H1 (cell line): ENCODE measurements around the gene NRXN3. TPM values are rescaled to one million over a fixed set of nuclear protein-coding genes. Genes with fewer than 3 reads are reported as not detected.

ENCODE experiments used
- CTCF ChIA-PET: fragments of 300-600 bp; sonication (Branson Sonifier 250); formaldehyde crosslinking; loops from one replicate; lab custom pipeline; 2021; ENCODE audit not compliant: partially characterized antibody; lab: Charles Lee
- POLR2A ChIA-PET: fragments of 300-600 bp; sonication (Branson Sonifier 250); formaldehyde crosslinking; loops from one replicate; lab custom pipeline; 2021; ENCODE audit warnings: inconsistent platforms; ENCODE audit not compliant: partially characterized antibody; lab: Charles Lee
- DNase-seq, 2 experiments: peaks; one replicate each; pipeline versions ENCODE4 v3.0.0 to v3.0.0-alpha.2; 2010 to 2022; ENCODE audit warnings: low spot score in 2 of 2, low read depth in 1 of 2, mixed read lengths in 1 of 2
- FAIRE-seq: peaks from 2 replicates; lab custom pipeline; 2011; peaks lifted over from hg19 to GRCh38; lab: Jason Lieb, UNC
- H2AFZ ChIP-seq: 2 replicates; pipeline ENCODE4 v1.8.1; 2012; ENCODE audit warnings: low read length, inconsistent platforms
- H2AK5ac ChIP-seq: 2 replicates; pipeline ENCODE4 v1.6.1; 2013; ENCODE audit warnings: low read depth, low read length
- H2BK120ac ChIP-seq: replicated peaks from 2 replicates; pipeline ENCODE3; 2013; ENCODE audit warnings: low read depth, low read length, inconsistent platforms
- H2BK12ac ChIP-seq: 2 replicates; pipeline ENCODE4 v1.6.1; 2013; ENCODE audit warnings: low read depth, low read length
- H2BK15ac ChIP-seq: 2 replicates; pipeline ENCODE4 v1.6.1; 2013; ENCODE audit warnings: low read length
- H2BK20ac ChIP-seq: 2 replicates; pipeline ENCODE4 v1.6.1; 2013; ENCODE audit warnings: low read length
- H2BK5ac ChIP-seq: 2 replicates; pipeline ENCODE4 v1.6.1; 2013; ENCODE audit warnings: low read depth, low read length
- H3K14ac ChIP-seq: 2 replicates; pipeline ENCODE4 v1.6.1; 2013; ENCODE audit warnings: inconsistent platforms; ENCODE audit not compliant: insufficient read length
- H3K18ac ChIP-seq: 2 replicates; pipeline ENCODE4 v1.6.1; 2013; ENCODE audit warnings: low read length; ENCODE audit errors: extremely low read depth
- H3K23ac ChIP-seq: 2 replicates; pipeline ENCODE4 v1.6.1; 2013; ENCODE audit warnings: inconsistent platforms; ENCODE audit not compliant: insufficient read length
- H3K23me2 ChIP-seq: 2 replicates; pipeline ENCODE4 v1.6.1; 2013; ENCODE audit warnings: low read depth, low read length
- H3K27ac ChIP-seq: 2 replicates; pipeline ENCODE4 v1.6.1; 2011; ENCODE audit warnings: low read depth, low read length, inconsistent platforms
- H3K27me3 ChIP-seq, 4 experiments: replicated peaks in 1 of 4; 1 replicate in 1 of 4; 2 replicates in 3 of 4; pipeline versions ENCODE4 v1.6.1 to v1.8.1; 2011 to 2013; ENCODE audit warnings: low read length in 3 of 4, mild to moderate bottlenecking in 3 of 4, inconsistent platforms in 2 of 4, mixed read lengths in 2 of 4, moderate library complexity in 1 of 4; ENCODE audit not compliant: control insufficient read depth in 3 of 4, insufficient read depth in 3 of 4; ENCODE audit errors: extremely low read depth in 1 of 4
- H3K36me3 ChIP-seq, 4 experiments: 2 replicates each; pipeline versions ENCODE4 v1.6.1 to v1.8.1; 2011 to 2013; ENCODE audit warnings: mild to moderate bottlenecking in 4 of 4, low read length in 3 of 4, moderate library complexity in 2 of 4, control low read depth in 1 of 4, inconsistent platforms in 1 of 4; ENCODE audit not compliant: insufficient read depth in 4 of 4, control insufficient read depth in 2 of 4
- H3K4ac ChIP-seq: replicated peaks from 2 replicates; pipeline ENCODE3; 2013; ENCODE audit warnings: low read length, low read depth, mixed read lengths, inconsistent platforms; ENCODE audit not compliant: insufficient read length
- H3K4me1 ChIP-seq, 4 experiments: replicated peaks in 1 of 4; 1 replicate in 1 of 4; 2 replicates in 3 of 4; pipeline versions ENCODE4 v1.6.1 to v1.8.1; 2011 to 2013; ENCODE audit warnings: low read length in 3 of 4, inconsistent platforms in 2 of 4, mixed read lengths in 1 of 4; ENCODE audit not compliant: insufficient read depth in 4 of 4, control insufficient read depth in 3 of 4
- H3K4me2 ChIP-seq, 2 experiments: 2 replicates each; pipeline versions ENCODE4 v1.6.1 to v1.8.1; 2011 to 2013; ENCODE audit warnings: low read depth in 2 of 2, low read length in 2 of 2, control low read depth in 1 of 2, inconsistent platforms in 1 of 2, mild to moderate bottlenecking in 1 of 2; ENCODE audit not compliant: insufficient read depth in 1 of 2
- H3K4me3 ChIP-seq, 4 experiments: fragments of 200-600, 300-600 bp in 1 of 4; sonication (generic), shearing (Covaris generic), sonication (Bioruptor Twin) in 1 of 4; 2 replicates each; pipeline versions ENCODE4 v1.5.1 to v1.8.1; 2011 to 2016; ENCODE audit warnings: low read length in 4 of 4, low read depth in 3 of 4, control low read depth in 2 of 4, inconsistent platforms in 2 of 4, mild to moderate bottlenecking in 2 of 4, mixed read lengths in 1 of 4, moderate library complexity in 1 of 4; ENCODE audit not compliant: insufficient read depth in 2 of 4; ENCODE audit errors: extremely low read depth in 1 of 4
- H3K56ac ChIP-seq: replicated peaks from 2 replicates; pipeline ENCODE3; 2013; ENCODE audit warnings: low read depth, mild to moderate bottlenecking, mixed read lengths, low read length, inconsistent platforms; ENCODE audit not compliant: insufficient read length
- H3K79me1 ChIP-seq: 2 replicates; pipeline ENCODE4 v1.6.1; 2013; ENCODE audit warnings: low read depth, low read length, control low read depth
- H3K79me2 ChIP-seq, 2 experiments: 2 replicates each; pipeline versions ENCODE4 v1.6.1 to v1.8.1; 2012 to 2013; ENCODE audit warnings: low read length in 2 of 2, mild to moderate bottlenecking in 2 of 2, inconsistent platforms in 1 of 2; ENCODE audit not compliant: insufficient read depth in 2 of 2, control insufficient read depth in 1 of 2
- H3K9ac ChIP-seq, 4 experiments: replicated peaks in 1 of 4; 1 replicate in 1 of 4; 2 replicates in 3 of 4; pipeline versions ENCODE4 v1.6.1 to v1.8.1; 2011 to 2013; ENCODE audit warnings: low read depth in 3 of 4, low read length in 3 of 4, control low read depth in 2 of 4, mild to moderate bottlenecking in 2 of 4, moderate library complexity in 2 of 4, inconsistent platforms in 1 of 4; ENCODE audit errors: extremely low read depth in 1 of 4
- H3K9me3 ChIP-seq, 2 experiments: 2 replicates each; pipeline versions ENCODE4 v1.6.1 to v1.8.1; 2012 to 2013; ENCODE audit warnings: mild to moderate bottlenecking in 2 of 2, moderate library complexity in 2 of 2, control low read depth in 1 of 2, inconsistent platforms in 1 of 2, low read depth in 1 of 2, low read length in 1 of 2, mixed read lengths in 1 of 2; ENCODE audit not compliant: insufficient read depth in 2 of 2
- H4K20me1 ChIP-seq, 2 experiments: replicated peaks in 1 of 2; 2 replicates each; pipeline versions ENCODE3 to v1.8.1; 2011 to 2013; ENCODE audit warnings: inconsistent platforms in 2 of 2, low read length in 2 of 2, mild to moderate bottlenecking in 1 of 2; ENCODE audit not compliant: insufficient read depth in 2 of 2, control insufficient read depth in 1 of 2
- H4K5ac ChIP-seq: 2 replicates; pipeline ENCODE4 v1.6.1; 2013; ENCODE audit warnings: low read length, low read depth, mixed read lengths, inconsistent platforms; ENCODE audit not compliant: insufficient read length
- H4K8ac ChIP-seq: 2 replicates; pipeline ENCODE4 v1.8.0; 2013; ENCODE audit warnings: mild to moderate bottlenecking, moderate library complexity, low read length, inconsistent platforms; ENCODE audit not compliant: insufficient read depth; ENCODE audit errors: extremely low read depth
- H4K91ac ChIP-seq: replicated peaks from 2 replicates; pipeline ENCODE3; 2013; ENCODE audit warnings: low read length, mixed read lengths, inconsistent platforms; ENCODE audit not compliant: insufficient read length
- CBX5 ChIP-seq: fragments of 300-800, 300-1000 bp; sonication (generic); IDR thresholded peaks from 2 replicates; pipeline ENCODE4 v1.7.1; 2016; ENCODE audit warnings: antibody characterized with exemption, low read length, low read depth
- CHD1 ChIP-seq: IDR thresholded peaks from 2 replicates; pipeline ENCODE4 v1.6.1; 2012; ENCODE audit warnings: low read depth, low read length, improper control_type of control experiment
- CHD2 ChIP-seq: IDR thresholded peaks from 2 replicates; pipeline ENCODE4 v1.6.1; 2012; ENCODE audit warnings: low read length, improper control_type of control experiment
- CREB1 ChIP-seq: IDR thresholded peaks from 2 replicates; pipeline ENCODE4 v1.6.1; 2012; ENCODE audit warnings: inconsistent platforms
- HDAC2 ChIP-seq, 2 experiments: fragments of 300-600 bp in 1 of 2; sonication (generic) in 1 of 2; IDR thresholded peaks; 2 replicates each; pipeline ENCODE4 v1.6.1; 2011 to 2012; ENCODE audit warnings: low read depth in 2 of 2, low read length in 2 of 2, mild to moderate bottlenecking in 2 of 2, moderate library complexity in 2 of 2, borderline replicate concordance in 1 of 2, inconsistent platforms in 1 of 2
- HDAC6 ChIP-seq: IDR thresholded peaks from one replicate; pipeline ENCODE4 v1.7.1; 2012; ENCODE audit warnings: low read depth, mild to moderate bottlenecking, inconsistent platforms, low read length, moderate library complexity
- KDM1A ChIP-seq: fragments of 200-600, 300-600 bp; sonication (generic); IDR thresholded peaks from 2 replicates; pipeline ENCODE4 v1.7.1; 2016; ENCODE audit warnings: mild to moderate bottlenecking, low read length, borderline replicate concordance
- MAX ChIP-seq: IDR thresholded peaks from 2 replicates; pipeline ENCODE4 v1.6.1; 2012; ENCODE audit warnings: inconsistent platforms
- NRF1 ChIP-seq: IDR thresholded peaks from 2 replicates; pipeline ENCODE4 v1.6.1; 2011; ENCODE audit warnings: mild to moderate bottlenecking, low read depth, low read length, improper control_type of control experiment
- RXRA ChIP-seq: IDR thresholded peaks from 2 replicates; pipeline ENCODE4 v1.6.1; 2011; ENCODE audit warnings: low read depth, mild to moderate bottlenecking, low read length, moderate library complexity; ENCODE audit not compliant: insufficient read depth
- SIN3A ChIP-seq, 2 experiments: IDR thresholded peaks in 1 of 2; conservative IDR thresholded peaks in 1 of 2; 2 replicates each; pipeline ENCODE4 v1.6.1; 2011 to 2012; ENCODE audit warnings: low read length in 2 of 2, improper control_type of control experiment in 1 of 2, low read depth in 1 of 2, mild to moderate bottlenecking in 1 of 2
- SP1 ChIP-seq: IDR thresholded peaks from 2 replicates; pipeline ENCODE4 v1.6.1; 2011; ENCODE audit warnings: low read depth, low read length
- SP2 ChIP-seq: IDR thresholded peaks from 2 replicates; pipeline ENCODE4 v1.6.1; 2012; ENCODE audit warnings: mild to moderate bottlenecking, low read length, inconsistent platforms
- TAF1 ChIP-seq: IDR thresholded peaks from 2 replicates; pipeline ENCODE4 v1.6.1; 2011; ENCODE audit warnings: mild to moderate bottlenecking, low read depth, low read length
- TAF7 ChIP-seq: optimal IDR thresholded peaks from 2 replicates; pipeline ENCODE3; 2011; ENCODE audit warnings: low read depth, mild to moderate bottlenecking, inconsistent platforms, low read length, moderate library complexity, borderline replicate concordance
- TBP ChIP-seq: IDR thresholded peaks from 2 replicates; pipeline ENCODE4 v1.6.1; 2011; ENCODE audit warnings: low read depth, low read length, improper control_type of control experiment
- WGBS, 2 experiments: shearing (Covaris generic) in 1 of 2; methylation state at CpG; one replicate each; pipeline versions ENCODE4 v1.1.6 to v1.1.7; 2013 to 2015; ENCODE audit warnings: low lambda C conversion rate in 2 of 2, mixed read lengths in 2 of 2, inconsistent platforms in 1 of 2, low coverage in 1 of 2, missing lambda C conversion rate in 1 of 2; ENCODE audit not compliant: insufficient replicate concordance in 2 of 2, insufficient coverage in 1 of 2, insufficient read length in 1 of 2; ENCODE audit errors: extremely low coverage in 1 of 2, missing lambda C conversion rate in 1 of 2; 5-methylcytosine and 5-hydroxymethylcytosine counted together
- polyA plus RNA-seq, 7 experiments: library from polyadenylated mRNA; depleted of rRNA in 3 of 7; stranded (reverse) in 5 of 7; unstranded in 2 of 7; fragments of >200 nt in 5 of 7; fragments of 200-250 nt in 2 of 7; gene quantifications; 1 replicate in 5 of 7; 2 replicates in 1 of 7; 4 replicates in 1 of 7; pipeline versions ENCODE4 v1.2.1 to v1.2.3, GENCODE V29; 2011 to 2013; ENCODE audit warnings: missing spikeins in 2 of 7, mixed read lengths in 2 of 7
- total RNA-seq: library from RNA; stranded (reverse); fragmentation: NEBNext Ultra II Directional; extraction: Animal tissue kit (Norgen Biotek cat#: 25700); gene quantifications from 2 replicates; pipeline ENCODE4 v1.2.1, GENCODE V29; 2021

NRXN3 gene
- total and polyA plus RNA-seq, 2 of the 8 experiments (the other 6 are each of a cell fraction or from before 2014, with no cell fraction given): 2.6 to 4.1 TPM

DNA sequence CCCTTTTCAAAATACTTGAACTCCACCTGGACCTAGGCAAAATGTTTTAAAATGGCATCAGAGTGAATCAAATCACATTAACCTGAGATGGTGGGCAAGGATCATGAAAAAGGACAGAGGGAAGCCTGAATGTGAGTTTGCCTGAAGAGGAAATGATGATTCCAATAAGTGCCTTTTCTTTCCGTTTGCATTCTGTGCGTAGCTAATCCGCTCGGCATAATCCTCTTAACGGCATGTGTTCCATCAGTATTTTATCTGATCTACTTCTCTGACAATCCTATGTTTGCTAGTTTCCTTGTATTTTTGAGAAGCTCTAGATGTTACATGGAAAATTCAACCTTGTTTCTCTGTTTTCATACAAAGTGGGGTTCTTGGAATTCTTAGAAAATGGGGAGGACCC lies 354.6 kb downstream of the NRXN3 start:
- Histone ChIP-seq H2BK15ac (no peak overlapping the region), H3K79me2 (no peaks in the 10 kb centered on the region), H2AFZ (no peak overlapping the region), H4K91ac (no peak overlapping the region), H2BK12ac (no peak overlapping the region), H3K4ac (no peak overlapping the region), H3K9me3 (no peaks in the 10 kb centered on the region), H3K18ac (no peak overlapping the region), H3K23me2 (no peaks in the 10 kb centered on the region), H3K27me3 (no peaks in the 10 kb centered on the region), H3K36me3 (no peaks in the 10 kb centered on the region), H3K14ac (no peak overlapping the region), H3K9ac (no peak overlapping the region), H2BK20ac (no peak overlapping the region), H3K56ac (no peak overlapping the region), H3K79me1 (no peaks in the 10 kb centered on the region), H3K4me2 (no peak overlapping the region), H4K20me1 (no peaks in the 10 kb centered on the region), H3K4me1 (no peaks in the 10 kb centered on the region), H3K4me3 (no peak overlapping the region), H2AK5ac (no peak overlapping the region), H2BK120ac (no peak overlapping the region), H4K5ac (no peak overlapping the region), H3K27ac (no peak overlapping the region), H2BK5ac (no peak overlapping the region), H4K8ac (no peak overlapping the region), H3K23ac (no peak overlapping the region)
- 90% methylated on average over 5 of the region's 5 CpGs; no CpG with 5 or more reads in 1 of the 2 experiments for WGBS, 2 experiments
- DNase-seq: no peak
- POLR2A ChIA-PET: no interaction called here
- CTCF ChIA-PET: interaction anchor here (0.6 to 1.3 kb wide), 4 partner anchors 24 to 74 kb away, joined by 3 to 4 read pairs (median 3); no protein-coding TSS in a partner anchor
- no peak for FAIRE-seq
- TF ChIP-seq SIN3A (conservative IDR thresholded peaks at IDR 0.05 in 1 of 2, IDR thresholded peaks at IDR 0.05 in 1 of 2; ENCODE audit: low read depth in 1 of 2, low read length in 2 of 2) (no peak), NRF1 (no peak), CBX5 (no peak), CHD1 (no peak), TAF1 (no peak), MAX (no peak), TAF7 (no peak), RXRA (no peak), HDAC6 (no peak), HDAC2 (IDR thresholded peaks at IDR 0.05; ENCODE audit: borderline replicate concordance in 1 of 2, low read depth in 2 of 2, low read length in 2 of 2) (no peak), CREB1 (no peak), SP2 (no peak), TBP (no peak), KDM1A (no peak), CHD2 (no peak), SP1 (no peak)
